IMR-90 (cell line): ENCODE data around the gene MAP3K5.

Experiments used
- BHLHE40 ChIP-seq: fragments of 150-350 bp; IDR thresholded peaks from 2 replicates; pipeline ENCODE4 v1.6.1; 2016; ENCODE audit warnings: mild to moderate bottlenecking, low read depth, low read length
- CEBPB ChIP-seq: IDR thresholded peaks from 2 replicates; pipeline ENCODE4 v1.6.1; 2012; ENCODE audit warnings: low read depth, low read length, improper control_type of control experiment
- CHD1 ChIP-seq: IDR thresholded peaks from 2 replicates; pipeline ENCODE4 v1.6.1; 2012; ENCODE audit warnings: low read depth, low read length, improper control_type of control experiment
- FOS ChIP-seq: fragments of 150-350 bp; IDR thresholded peaks from 2 replicates; pipeline ENCODE4 v1.6.1; 2016; ENCODE audit warnings: low read depth, low read length
- MXI1 ChIP-seq: IDR thresholded peaks from 2 replicates; pipeline ENCODE4 v1.6.1; 2012; ENCODE audit warnings: low read depth, mild to moderate bottlenecking, low read length, moderate library complexity, borderline replicate concordance
- NFE2L2 ChIP-seq: fragments of 150-350 bp; IDR thresholded peaks from 2 replicates; pipeline ENCODE4 v1.6.1; 2016; ENCODE audit warnings: low read depth, mild to moderate bottlenecking, low read length
- POLR2A ChIP-seq: IDR thresholded peaks from 2 replicates; pipeline ENCODE4 v1.6.1; 2012; ENCODE audit warnings: mild to moderate bottlenecking, low read depth, low read length
- RAD21 ChIP-seq: IDR thresholded peaks from 2 replicates; pipeline ENCODE4 v1.6.1; 2012; ENCODE audit warnings: low read length, improper control_type of control experiment
- RCOR1 ChIP-seq: IDR thresholded peaks from 2 replicates; pipeline ENCODE4 v1.6.1; 2012; ENCODE audit warnings: mild to moderate bottlenecking, low read length, improper control_type of control experiment; ENCODE audit not compliant: insufficient replicate concordance
- TF ChIP-seq, protein P1 (sequence below): conservative IDR thresholded peaks from 2 replicates; pipeline ENCODE4 v1.5.1; 2012; ENCODE audit warnings: mild to moderate bottlenecking, low read depth, low read length, improper control_type of control experiment
- TF ChIP-seq, protein P2 (sequence below): fragments of 150-350 bp; IDR thresholded peaks from 2 replicates; pipeline ENCODE4 v1.6.1; 2017; ENCODE audit warnings: mild to moderate bottlenecking, antibody characterized with exemption, low read length, low read depth

DNA sequence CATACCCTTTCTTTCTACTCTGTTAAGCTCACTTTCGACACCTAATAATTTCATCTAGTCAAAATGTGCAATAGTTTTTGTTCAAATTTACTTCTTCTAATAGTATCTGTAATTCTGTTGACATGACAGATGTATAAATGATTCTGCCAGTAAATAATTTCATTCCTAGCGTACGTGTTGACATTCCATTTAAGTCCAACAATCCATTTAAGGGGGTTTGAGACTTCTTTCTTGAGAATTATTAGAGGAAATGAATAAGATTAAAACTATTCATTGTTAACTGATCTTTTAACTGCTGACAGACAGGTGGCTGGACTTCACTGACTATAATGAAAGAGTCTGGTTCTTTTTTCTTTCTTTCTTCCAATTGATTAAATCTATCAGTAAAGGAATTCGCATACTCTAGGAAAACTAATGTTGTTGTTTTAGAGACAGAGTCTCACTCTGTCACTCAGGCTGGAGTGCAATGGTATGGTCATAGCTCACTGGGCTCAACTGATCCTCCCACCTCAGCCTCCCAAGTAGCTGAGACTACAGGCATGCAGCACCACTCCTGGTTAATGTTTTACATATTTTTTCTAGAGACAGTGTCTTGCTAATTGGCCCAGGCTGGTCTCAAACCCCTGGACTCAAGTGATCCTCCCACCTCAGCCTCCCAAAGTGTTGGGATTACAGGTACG is 55.9 kb downstream of the MAP3K5 start:
- TF ChIP-seq, protein P1, sequence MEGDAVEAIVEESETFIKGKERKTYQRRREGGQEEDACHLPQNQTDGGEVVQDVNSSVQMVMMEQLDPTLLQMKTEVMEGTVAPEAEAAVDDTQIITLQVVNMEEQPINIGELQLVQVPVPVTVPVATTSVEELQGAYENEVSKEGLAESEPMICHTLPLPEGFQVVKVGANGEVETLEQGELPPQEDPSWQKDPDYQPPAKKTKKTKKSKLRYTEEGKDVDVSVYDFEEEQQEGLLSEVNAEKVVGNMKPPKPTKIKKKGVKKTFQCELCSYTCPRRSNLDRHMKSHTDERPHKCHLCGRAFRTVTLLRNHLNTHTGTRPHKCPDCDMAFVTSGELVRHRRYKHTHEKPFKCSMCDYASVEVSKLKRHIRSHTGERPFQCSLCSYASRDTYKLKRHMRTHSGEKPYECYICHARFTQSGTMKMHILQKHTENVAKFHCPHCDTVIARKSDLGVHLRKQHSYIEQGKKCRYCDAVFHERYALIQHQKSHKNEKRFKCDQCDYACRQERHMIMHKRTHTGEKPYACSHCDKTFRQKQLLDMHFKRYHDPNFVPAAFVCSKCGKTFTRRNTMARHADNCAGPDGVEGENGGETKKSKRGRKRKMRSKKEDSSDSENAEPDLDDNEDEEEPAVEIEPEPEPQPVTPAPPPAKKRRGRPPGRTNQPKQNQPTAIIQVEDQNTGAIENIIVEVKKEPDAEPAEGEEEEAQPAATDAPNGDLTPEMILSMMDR = no peak
- TF ChIP-seq RCOR1 = no peak
- no peak for TF ChIP-seq BHLHE40
- no peak for TF ChIP-seq POLR2A
- no peak for TF ChIP-seq MXI1
- no peak for TF ChIP-seq FOS
- no peak for TF ChIP-seq CEBPB
- TF ChIP-seq, protein P2, sequence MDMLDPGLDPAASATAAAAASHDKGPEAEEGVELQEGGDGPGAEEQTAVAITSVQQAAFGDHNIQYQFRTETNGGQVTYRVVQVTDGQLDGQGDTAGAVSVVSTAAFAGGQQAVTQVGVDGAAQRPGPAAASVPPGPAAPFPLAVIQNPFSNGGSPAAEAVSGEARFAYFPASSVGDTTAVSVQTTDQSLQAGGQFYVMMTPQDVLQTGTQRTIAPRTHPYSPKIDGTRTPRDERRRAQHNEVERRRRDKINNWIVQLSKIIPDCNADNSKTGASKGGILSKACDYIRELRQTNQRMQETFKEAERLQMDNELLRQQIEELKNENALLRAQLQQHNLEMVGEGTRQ = no peak
- TF ChIP-seq NFE2L2 = no peak
- no peak for TF ChIP-seq RAD21
- no peak for TF ChIP-seq CHD1
